IgD-negative memory B cell (primary cell): ENCODE data around the gene RPS27L. TPM values are rescaled to one million over a fixed set of nuclear protein-coding genes. Genes with fewer than 3 reads are reported as not detected.
"Not testable (repeated sequence)": the region's sequence is repeated elsewhere in the genome, so short reads cannot be mapped to it uniquely, and the experiment has no call there.

Experiments
- H3K27ac Mint-ChIP-seq, 3 donors: one replicate each; pipeline ENCODE4 v1.8.0; 2020 to 2022; ENCODE audit warnings: mild to moderate bottlenecking in 3 of 3, mixed read lengths in 3 of 3, moderate library complexity in 1 of 3
- H3K27me3 Mint-ChIP-seq: one replicate; pipeline ENCODE4 v1.8.0; 2021; ENCODE audit warnings: mixed read lengths
- H3K36me3 Mint-ChIP-seq: one replicate; pipeline ENCODE4 v1.8.0; 2020; ENCODE audit warnings: mild to moderate bottlenecking, mixed read lengths
- H3K4me1 Mint-ChIP-seq, 3 donors: one replicate each; pipeline ENCODE4 v1.8.0; 2020 to 2022; ENCODE audit warnings: mixed read lengths in 3 of 3, mild to moderate bottlenecking in 1 of 3
- H3K4me3 Mint-ChIP-seq, 4 donors: one replicate each; pipeline ENCODE4 v1.8.0; 2020 to 2022; ENCODE audit warnings: mild to moderate bottlenecking in 4 of 4, mixed read lengths in 4 of 4, moderate library complexity in 3 of 4
- H3K9me3 Mint-ChIP-seq, 3 donors: one replicate each; pipeline ENCODE4 v1.8.0; 2020 to 2021; ENCODE audit warnings: mixed read lengths in 3 of 3, mild to moderate bottlenecking in 1 of 3
- polyA plus RNA-seq: library from polyadenylated mRNA; unstranded; fragments of 300-500 nt; fragmentation: Illumina TruSeq; gene quantifications from one replicate; pipeline ENCODE4 v1.2.3, GENCODE V29; 2021

RPS27L gene
- polyA plus RNA-seq, 1 donor from 2014 or later: 147 TPM

GRCh38 chr15:63109920-63110319 is 47.4 kb downstream of the RPS27L start:
- H3K27me3 Mint-ChIP-seq: peaks cover 4% of the 10 kb centered on the region
- peaks cover 0 to 4% (median 2%) of the 10 kb centered on the region in 3 donors for H3K9me3 Mint-ChIP-seq
- H3K4me3 Mint-ChIP-seq: no peak overlapping the region
- peaks cover 5% of the 10 kb centered on the region for H3K36me3 Mint-ChIP-seq
- H3K27ac Mint-ChIP-seq: no peak overlapping the region
- no peaks in the 10 kb centered on the region for H3K4me1 Mint-ChIP-seq

GRCh38 chr15:63109498-63109897 is 47.8 kb downstream of the RPS27L start:
- Mint-ChIP-seq H3K4me1 (no peaks in the 10 kb centered on the region), H3K27ac (no peak overlapping the region), H3K4me3 (no peak overlapping the region), H3K9me3 (peaks cover 0 to 5% (median 2%) of the 10 kb centered on the region in 3 donors), H3K27me3 (peaks cover 5% of the 10 kb centered on the region), H3K36me3 (peaks cover 5% of the 10 kb centered on the region)

GRCh38 chr15:63107895-63108546 is 49.3 kb downstream of the RPS27L start:
- H3K27ac Mint-ChIP-seq: peak overlapping the region in 1 of 3 donors; percentile 36
- no peak overlapping the region for H3K4me3 Mint-ChIP-seq
- no peaks in the 10 kb centered on the region for H3K4me1 Mint-ChIP-seq
- peaks cover 6% of the 10 kb centered on the region for H3K27me3 Mint-ChIP-seq
- peaks cover 5% of the 10 kb centered on the region for H3K36me3 Mint-ChIP-seq
- peaks cover 0 to 5% (median 2%) of the 10 kb centered on the region in 3 donors for H3K9me3 Mint-ChIP-seq

GRCh38 chr15:63105354-63105753 is 51.9 kb downstream of the RPS27L start:
- H3K27me3 Mint-ChIP-seq, H3K9me3 Mint-ChIP-seq, H3K27ac Mint-ChIP-seq, H3K36me3 Mint-ChIP-seq, H3K4me3 Mint-ChIP-seq, H3K4me1 Mint-ChIP-seq: not testable (repeated sequence)

- peaks cover 2% of the 10 kb centered on the region for H3K36me3 Mint-ChIP-seq
- H3K27me3 Mint-ChIP-seq: peaks cover 6% of the 10 kb centered on the region
- H3K9me3 Mint-ChIP-seq: peaks cover 0 to 5% (median 2%) of the 10 kb centered on the region in 3 donors
- no peaks in the 10 kb centered on the region for H3K4me1 Mint-ChIP-seq
- no peak overlapping the region for H3K4me3 Mint-ChIP-seq
- no peak overlapping the region for H3K27ac Mint-ChIP-seq
These were observed 52.5 kb downstream of the RPS27L start for GRCh38 chr15:63104727-63105126.

- Mint-ChIP-seq H3K9me3 (peaks cover 0 to 5% (median 2%) of the 10 kb centered on the region in 3 donors), H3K4me1 (no peaks in the 10 kb centered on the region), H3K36me3 (no peaks in the 10 kb centered on the region), H3K4me3 (no peak overlapping the region), H3K27ac (no peak overlapping the region), H3K27me3 (peaks cover 6% of the 10 kb centered on the region)
These were observed 53.9 kb downstream of the RPS27L start for GRCh38 chr15:63103416-63103815.

GRCh38 chr15:63099581-63099980 is 57.7 kb downstream of the RPS27L start:
- H3K9me3 Mint-ChIP-seq, H3K36me3 Mint-ChIP-seq, H3K4me3 Mint-ChIP-seq, H3K27me3 Mint-ChIP-seq, H3K27ac Mint-ChIP-seq, H3K4me1 Mint-ChIP-seq: not testable (repeated sequence)

GRCh38 chr15:63098901-63099300 is 58.4 kb downstream of the RPS27L start:
- not testable (repeated sequence) for H3K4me1 Mint-ChIP-seq, H3K27me3 Mint-ChIP-seq, H3K27ac Mint-ChIP-seq, H3K9me3 Mint-ChIP-seq, H3K36me3 Mint-ChIP-seq, H3K4me3 Mint-ChIP-seq

Other genes starting within 250 kb of the RPS27L start
- gene TPM1, start 114.7 kb downstream of the RPS27L start, polyA plus RNA-seq: 5.4 TPM
- gene LACTB, start 35.6 kb downstream of the RPS27L start, polyA plus RNA-seq: 13.7 TPM
- gene RAB8B, start 32.1 kb upstream of the RPS27L start, polyA plus RNA-seq: 57.6 TPM
- gene APH1B, start 120.1 kb upstream of the RPS27L start, polyA plus RNA-seq: 18.5 TPM
- not detected for gene CA12, start 224.4 kb upstream of the RPS27L start, polyA plus RNA-seq